Fibroblast of the aortic adventitia (primary cell): Measurements from ENCODE around the gene PRKAG2. TPM values are rescaled to one million over a fixed set of nuclear protein-coding genes. Genes with fewer than 3 reads are reported as not detected.

Experiments used
- DNase-seq: peaks from one replicate; pipeline ENCODE4 v3.0.0-alpha.2; 2010; ENCODE audit warnings: low read depth
- H3K4me3 ChIP-seq: 2 replicates; pipeline ENCODE4 v1.5.1; 2011; ENCODE audit warnings: low read depth, mild to moderate bottlenecking, control low read depth, low read length, moderate library complexity
- CTCF ChIP-seq: IDR thresholded peaks from 2 replicates; pipeline ENCODE4 v1.5.1; 2011; ENCODE audit warnings: mild to moderate bottlenecking, low read length, control low read depth, inconsistent platforms; ENCODE audit not compliant: insufficient read depth
- total RNA-seq: library from RNA; depleted of rRNA; stranded (reverse); fragments of >200 nt; gene quantifications from 2 replicates; pipeline ENCODE4 v1.2.3, GENCODE V29; 2012; ENCODE audit warnings: low replicate concordance

Gene PRKAG2
- total RNA-seq, 1 donor: 10.0 TPM

GRCh38 chr7:151775547-151776443 lies 101.1 kb downstream of the PRKAG2 start:
- DNase-seq: no peak
- TF ChIP-seq CTCF: no peak

GRCh38 chr7:151774951-151775350 lies 102.0 kb downstream of the PRKAG2 start:
- H3K4me3 ChIP-seq: no peak overlapping the region
- DNase-seq: no peak
- no peak for TF ChIP-seq CTCF

More at GRCh38 chr7:151775547-151776443, 101.1 kb downstream of the PRKAG2 start:
- no peak overlapping the region for H3K4me3 ChIP-seq

GRCh38 chr7:151773797-151774196 lies 103.1 kb downstream of the PRKAG2 start:
- H3K4me3 ChIP-seq: no peak overlapping the region
- no peak for DNase-seq
- no peak for TF ChIP-seq CTCF

- DNase-seq: no peak
- H3K4me3 ChIP-seq: no peak overlapping the region
- TF ChIP-seq CTCF: no peak
Measured at GRCh38 chr7:151770232-151770631, 106.7 kb downstream of the PRKAG2 start.

- H3K4me3 ChIP-seq: no peak overlapping the region
- DNase-seq: no peak
- TF ChIP-seq CTCF: no peak
Measured at GRCh38 chr7:151769188-151769821, 107.6 kb downstream of the PRKAG2 start.

GRCh38 chr7:151768805-151769187 lies 108.1 kb downstream of the PRKAG2 start:
- H3K4me3 ChIP-seq: no peak overlapping the region
- DNase-seq: no peak
- no peak for TF ChIP-seq CTCF
